DND-41 (cell line): Measurements from ENCODE around the gene MUC22.

Experiments
- EZH2 ChIP-seq: IDR thresholded peaks from 3 replicates; pipeline ENCODE4 v1.6.1; 2012; ENCODE audit warnings: borderline replicate concordance, low read depth, mild to moderate bottlenecking, moderate library complexity, low read length, inconsistent platforms; ENCODE audit not compliant: severe bottlenecking
- TF ChIP-seq, protein P1 (sequence below): IDR thresholded peaks from 2 replicates; pipeline ENCODE4 v1.5.1; 2012; ENCODE audit warnings: borderline replicate concordance, low read length, moderate library complexity, mild to moderate bottlenecking; ENCODE audit not compliant: poor library complexity, severe bottlenecking; ENCODE audit errors: extremely low read depth

DNA sequence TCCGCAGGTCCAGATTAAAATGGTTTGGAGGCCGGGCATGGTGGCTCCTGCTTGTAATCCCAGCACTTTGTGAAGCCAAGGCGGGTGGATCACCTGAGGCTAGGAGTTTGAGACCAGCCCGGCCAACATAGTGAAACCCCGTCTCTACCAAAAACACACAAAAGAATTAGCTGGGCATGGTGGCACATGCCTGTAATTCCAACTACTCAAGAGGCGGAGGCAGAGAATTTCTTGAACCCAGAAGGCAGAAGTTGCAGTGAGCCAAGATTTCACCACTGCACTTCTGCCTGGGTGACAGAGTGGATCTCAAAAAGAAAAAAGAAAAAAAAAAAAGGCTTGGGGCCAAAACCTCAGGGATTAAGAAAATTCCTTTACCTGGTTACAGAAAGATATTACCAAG lies 71.6 kb downstream of the MUC22 start:
- TF ChIP-seq, protein P1, sequence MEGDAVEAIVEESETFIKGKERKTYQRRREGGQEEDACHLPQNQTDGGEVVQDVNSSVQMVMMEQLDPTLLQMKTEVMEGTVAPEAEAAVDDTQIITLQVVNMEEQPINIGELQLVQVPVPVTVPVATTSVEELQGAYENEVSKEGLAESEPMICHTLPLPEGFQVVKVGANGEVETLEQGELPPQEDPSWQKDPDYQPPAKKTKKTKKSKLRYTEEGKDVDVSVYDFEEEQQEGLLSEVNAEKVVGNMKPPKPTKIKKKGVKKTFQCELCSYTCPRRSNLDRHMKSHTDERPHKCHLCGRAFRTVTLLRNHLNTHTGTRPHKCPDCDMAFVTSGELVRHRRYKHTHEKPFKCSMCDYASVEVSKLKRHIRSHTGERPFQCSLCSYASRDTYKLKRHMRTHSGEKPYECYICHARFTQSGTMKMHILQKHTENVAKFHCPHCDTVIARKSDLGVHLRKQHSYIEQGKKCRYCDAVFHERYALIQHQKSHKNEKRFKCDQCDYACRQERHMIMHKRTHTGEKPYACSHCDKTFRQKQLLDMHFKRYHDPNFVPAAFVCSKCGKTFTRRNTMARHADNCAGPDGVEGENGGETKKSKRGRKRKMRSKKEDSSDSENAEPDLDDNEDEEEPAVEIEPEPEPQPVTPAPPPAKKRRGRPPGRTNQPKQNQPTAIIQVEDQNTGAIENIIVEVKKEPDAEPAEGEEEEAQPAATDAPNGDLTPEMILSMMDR: no peak
- no peak for TF ChIP-seq EZH2
